NB4 (cell line): ENCODE data around the gene NIPBL.
"Not testable (repeated sequence)": the region's sequence is repeated elsewhere in the genome, so short reads cannot be mapped to it uniquely, and the experiment has no call there.

ENCODE experiments used
- DNase-seq: peaks from one replicate; pipeline ENCODE4 v3.0.0; 2010; ENCODE audit warnings: low read depth
- H3K4me3 ChIP-seq: one replicate; pipeline ENCODE4 v1.5.1; 2011; ENCODE audit warnings: mild to moderate bottlenecking, low read depth, low read length, moderate library complexity
- CTCF ChIP-seq: IDR thresholded peaks from one replicate; pipeline ENCODE4 v1.5.1; 2012; ENCODE audit warnings: low read depth, low read length
- MAX ChIP-seq: IDR thresholded peaks from 2 replicates; pipeline ENCODE4 v1.6.1; 2011; ENCODE audit warnings: low read depth, low read length
- MYC ChIP-seq: IDR thresholded peaks from 2 replicates; pipeline ENCODE4 v1.6.1; 2011; ENCODE audit warnings: low read depth, low read length
- POLR2A ChIP-seq: IDR thresholded peaks from 2 replicates; pipeline ENCODE4 v1.6.1; 2011; ENCODE audit warnings: mild to moderate bottlenecking; ENCODE audit not compliant: insufficient read length; ENCODE audit errors: extremely low read depth

The NIPBL gene

GRCh38 chr5:37005946-37006540 lies 129.5 kb downstream of the NIPBL start:
- peak; percentile 28 for TF ChIP-seq CTCF
- no peak for TF ChIP-seq MAX
- H3K4me3 ChIP-seq: no peak overlapping the region
- DNase-seq: peak; percentile 25

GRCh38 chr5:37013181-37013580 lies 136.6 kb downstream of the NIPBL start:
- DNase-seq, H3K4me3 ChIP-seq: not testable (repeated sequence)

- no peak for DNase-seq
- TF ChIP-seq POLR2A: no peak
- no peak for TF ChIP-seq MAX
- TF ChIP-seq CTCF: no peak
- no peak overlapping the region for H3K4me3 ChIP-seq
Measured at GRCh38 chr5:37014321-37014720, 137.8 kb downstream of the NIPBL start.

GRCh38 chr5:37015795-37016666 lies 139.5 kb downstream of the NIPBL start:
- no peak for TF ChIP-seq MAX
- TF ChIP-seq POLR2A: no peak
- no peak for TF ChIP-seq CTCF
- no peak for TF ChIP-seq MYC
- DNase-seq: no peak
- H3K4me3 ChIP-seq: no peak overlapping the region

GRCh38 chr5:37028910-37029309 lies 152.3 kb downstream of the NIPBL start:
- no peak overlapping the region for H3K4me3 ChIP-seq
- TF ChIP-seq CTCF (no peak), MAX (no peak), POLR2A (no peak)
- DNase-seq: no peak

GRCh38 chr5:37029436-37029835 lies 152.9 kb downstream of the NIPBL start:
- H3K4me3 ChIP-seq: no peak overlapping the region
- DNase-seq: no peak

More at GRCh38 chr5:37029436-37029835, 152.9 kb downstream of the NIPBL start:
- TF ChIP-seq POLR2A (no peak), MAX (no peak), MYC (no peak), CTCF (no peak)
